HepG2 (cell line): ENCODE data around the gene FGD4. TPM values are rescaled to one million over a fixed set of nuclear protein-coding genes. Genes with fewer than 3 reads are reported as not detected.

Experiments
- ATAC-seq: fragments of 200-7000 bp; cut with Tn5 transposase; 3 replicates; pipeline ENCODE4 v1.9.1; 2020; ENCODE audit warnings: mild to moderate bottlenecking, moderate library complexity
- BruUV-seq: library from RNA; stranded (reverse); fragments of 400-500 nt; replicated peaks from 2 replicates; lab custom pipeline; 2021; lab: Mats Ljungman, UMichigan
- CTCF ChIA-PET: fragments of 300-600 bp; formaldehyde crosslinking; extraction: SDS; loops from one replicate; lab custom pipeline; 2021; ENCODE audit warnings: low total read pairs, inconsistent platforms, low intra/inter-chr PET ratio; lab: Yijun Ruan, JAX
- POLR2A ChIA-PET: fragments of 350-600 bp; sonication (Branson Sonifier 250); formaldehyde crosslinking; loops from one replicate; lab custom pipeline; 2020; ENCODE audit warnings: antibody characterized with exemption, inconsistent platforms; lab: Yijun Ruan, JAX
- DNase-seq: peaks from one replicate; pipeline ENCODE4 v3.0.0-alpha.2; 2015; ENCODE audit warnings: low spot score
- FAIRE-seq: peaks from 3 replicates; lab custom pipeline; 2011; peaks lifted over from hg19 to GRCh38; lab: Jason Lieb, UNC
- H2AFZ ChIP-seq: one replicate; pipeline ENCODE4 v1.6.1; 2011; ENCODE audit warnings: low read length, inconsistent platforms
- H3K27ac ChIP-seq: fragments of 300-600 bp; 3 replicates; pipeline ENCODE4 v1.8.0; 2011; ENCODE audit warnings: mixed run types, mild to moderate bottlenecking, mixed read lengths, low read length, inconsistent platforms; ENCODE audit not compliant: insufficient read depth; ENCODE audit errors: extremely low read length
- H3K27me3 ChIP-seq, 2 experiments: fragments of 200-600 bp in 1 of 2; 2 replicates in 1 of 2; 3 replicates in 1 of 2; pipeline versions ENCODE4 v1.6.0 to v1.8.0; 2011; ENCODE audit warnings: low read length in 2 of 2, mild to moderate bottlenecking in 2 of 2, moderate library complexity in 2 of 2, inconsistent platforms in 1 of 2; ENCODE audit not compliant: insufficient read depth in 2 of 2, control insufficient read depth in 1 of 2
- H3K36me3 ChIP-seq, 2 experiments: fragments of 200-600 bp in 1 of 2; replicated peaks in 1 of 2; 2 replicates in 1 of 2; 3 replicates in 1 of 2; pipeline versions ENCODE4 v1.5.1 to v1.8.0; 2011; ENCODE audit warnings: low read length in 2 of 2, inconsistent platforms in 1 of 2; ENCODE audit not compliant: insufficient read depth in 2 of 2, control insufficient read depth in 1 of 2
- H3K4me1 ChIP-seq: 2 replicates; pipeline ENCODE4 v1.5.1; 2012; ENCODE audit warnings: low read length, inconsistent platforms; ENCODE audit not compliant: insufficient read depth
- H3K4me2 ChIP-seq: 2 replicates; pipeline ENCODE4 v1.6.0; 2011; ENCODE audit warnings: low read depth, low read length, inconsistent platforms
- H3K4me3 ChIP-seq, 3 experiments: fragments of 200-600 bp in 1 of 3; sonication (generic), shearing (Covaris generic) in 1 of 3; replicated peaks in 1 of 3; 2 replicates each; pipeline ENCODE4 v1.5.1; 2011 to 2016; ENCODE audit warnings: low read length in 3 of 3, inconsistent platforms in 2 of 3, low read depth in 2 of 3, mild to moderate bottlenecking in 2 of 3, control low read depth in 1 of 3, mixed read lengths in 1 of 3; ENCODE audit not compliant: insufficient read depth in 1 of 3
- H3K79me2 ChIP-seq: one replicate; pipeline ENCODE4 v1.6.1; 2011; ENCODE audit warnings: low read length, inconsistent platforms; ENCODE audit not compliant: insufficient read depth
- H3K9ac ChIP-seq: 2 replicates; pipeline ENCODE4 v1.6.0; 2011; ENCODE audit warnings: mild to moderate bottlenecking, low read depth, low read length, inconsistent platforms; ENCODE audit not compliant: insufficient read depth
- H3K9me3 ChIP-seq: 2 replicates; pipeline ENCODE4 v1.5.1; 2012; ENCODE audit warnings: mild to moderate bottlenecking, low read length
- H4K20me1 ChIP-seq: 2 replicates; pipeline ENCODE4 v1.6.0; 2011; ENCODE audit warnings: inconsistent platforms, mild to moderate bottlenecking, low read length, moderate library complexity; ENCODE audit not compliant: insufficient read depth
- ASH2L ChIP-seq: fragments of 300-600, 200-600 bp; sonication (generic); IDR thresholded peaks from 2 replicates; pipeline ENCODE4 v1.7.0; 2017; ENCODE audit warnings: low read depth, mild to moderate bottlenecking, moderate library complexity, mixed read lengths, low read length; ENCODE audit not compliant: insufficient read length
- HNRNPLL ChIP-seq: fragments of 200-400 bp; formaldehyde crosslinking; IDR thresholded peaks from 2 replicates; pipeline ENCODE4 v1.6.1; 2017; ENCODE audit warnings: mild to moderate bottlenecking, low read depth, low read length; ENCODE audit not compliant: poor library complexity, severe bottlenecking
- NPAS2 ChIP-seq: sonication (generic); formaldehyde crosslinking; IDR thresholded peaks from 2 replicates; pipeline ENCODE4 v1.8.0; 2022; ENCODE audit warnings: mild to moderate bottlenecking, missing genetic modification reagents, borderline replicate concordance
- NR1H2 ChIP-seq: sonication (generic); formaldehyde crosslinking; IDR thresholded peaks from 2 replicates; pipeline ENCODE4 v1.8.1; 2022; ENCODE audit warnings: low read depth, missing genetic modification reagents, borderline replicate concordance
- PITX1 ChIP-seq: sonication (generic); formaldehyde crosslinking; IDR thresholded peaks from 2 replicates; pipeline ENCODE4 v1.5.1; 2020; ENCODE audit warnings: mild to moderate bottlenecking, missing genetic modification reagents
- SRY ChIP-seq: sonication (generic); formaldehyde crosslinking; IDR thresholded peaks from 2 replicates; pipeline ENCODE4 v1.8.0; 2022; ENCODE audit warnings: mild to moderate bottlenecking, missing genetic modification reagents
- ZNF136 ChIP-seq: sonication (generic); formaldehyde crosslinking; IDR thresholded peaks from 2 replicates; pipeline ENCODE4 v1.8.1; 2022; ENCODE audit warnings: low read depth, mild to moderate bottlenecking, moderate library complexity, missing genetic modification reagents
- ZNF644 ChIP-seq: IDR thresholded peaks from 2 replicates; pipeline ENCODE4 v1.6.1; 2016; ENCODE audit warnings: low read depth
- WGBS: methylation state at CpG from one replicate; pipeline ENCODE4 v1.1.6; 2017; ENCODE audit warnings: low lambda C conversion rate; 5-methylcytosine and 5-hydroxymethylcytosine counted together
- in situ Hi-C: cut with HindIII; loops from 2 replicates; pipeline ENCODE4 v1.10.0; 2017; ENCODE audit warnings: low pct_unique_long_range_greater_than_20kb; ENCODE audit not compliant: extremely low pct_ligation_motif_present
- intact Hi-C: fragments of 100-400 bp; cut with micrococcal nuclease; formaldehyde crosslinking; loops from one replicate; pipeline ENCODE4 v1.10.0; 2022; ENCODE audit not compliant: unreplicated experiment
- polyA plus RNA-seq, 8 experiments: library from polyadenylated mRNA; depleted of rRNA in 3 of 8; stranded (reverse) in 7 of 8; unstranded in 1 of 8; fragments of >200 nt; fragmentation: Illumina TruSeq in 4 of 8; extraction: Trizol in 4 of 8; gene quantifications; 2 replicates each; pipeline versions ENCODE4 v1.2.1 to v1.2.3, GENCODE V29; 2011 to 2016; ENCODE audit warnings: low read depth in 4 of 8, missing spikeins in 1 of 8, mixed read lengths in 1 of 8; ENCODE audit not compliant: insufficient read depth in 1 of 8
- total RNA-seq, 5 experiments: library from RNA; depleted of rRNA; stranded (reverse); fragments of >200 nt; fragmentation: Illumina TruSeq; extraction: Trizol; gene quantifications; 2 replicates each; pipeline ENCODE4 v1.2.3, GENCODE V29; 2016; ENCODE audit warnings: low read depth in 1 of 5
- TF ChIP-seq, protein P1 (sequence below): sonication (generic); formaldehyde crosslinking; IDR thresholded peaks from 2 replicates; pipeline ENCODE4 v1.4.0; 2020; ENCODE audit warnings: missing genetic modification reagents

FGD4 gene
- total and polyA plus RNA-seq, 2 of the 13 experiments (the other 11 are each of a cell fraction or from before 2014, with no cell fraction given) = 4.6 to 6.6 TPM

DNA sequence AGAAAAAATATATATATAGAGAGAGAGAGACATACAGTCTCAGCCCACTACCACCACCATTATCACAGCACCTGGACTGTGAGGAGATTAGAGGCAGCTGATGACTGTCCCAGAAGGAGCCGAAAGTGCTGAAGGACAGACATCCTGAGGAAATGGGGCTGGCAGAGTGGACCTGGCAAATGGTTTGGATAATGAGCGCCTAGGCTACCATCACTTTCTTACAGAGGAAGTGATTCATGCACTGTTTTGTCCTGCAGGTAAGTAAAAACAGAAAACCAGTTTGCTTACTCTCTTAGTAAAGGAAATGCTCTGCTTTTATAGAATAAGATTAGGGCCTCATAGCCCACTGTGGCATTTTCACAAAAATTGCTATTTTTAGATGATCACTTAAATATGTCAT, 251.2 kb downstream of the FGD4 start:
- H3K4me2 ChIP-seq = no peak overlapping the region
- FAIRE-seq (no peak), DNase-seq (no peak), ATAC-seq (no peak)
- no peaks in the 10 kb centered on the region for H3K36me3 ChIP-seq
- 57% methylated on average over 2 of the region's 2 CpGs for WGBS
- ChIA-PET CTCF (no interaction called here), POLR2A (no interaction called here)
- H2AFZ ChIP-seq = no peak overlapping the region
- H3K79me2 ChIP-seq = no peaks in the 10 kb centered on the region
- no peak for TF ChIP-seq HNRNPLL
- TF ChIP-seq, protein P1, sequence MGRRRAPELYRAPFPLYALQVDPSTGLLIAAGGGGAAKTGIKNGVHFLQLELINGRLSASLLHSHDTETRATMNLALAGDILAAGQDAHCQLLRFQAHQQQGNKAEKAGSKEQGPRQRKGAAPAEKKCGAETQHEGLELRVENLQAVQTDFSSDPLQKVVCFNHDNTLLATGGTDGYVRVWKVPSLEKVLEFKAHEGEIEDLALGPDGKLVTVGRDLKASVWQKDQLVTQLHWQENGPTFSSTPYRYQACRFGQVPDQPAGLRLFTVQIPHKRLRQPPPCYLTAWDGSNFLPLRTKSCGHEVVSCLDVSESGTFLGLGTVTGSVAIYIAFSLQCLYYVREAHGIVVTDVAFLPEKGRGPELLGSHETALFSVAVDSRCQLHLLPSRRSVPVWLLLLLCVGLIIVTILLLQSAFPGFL (CRISPR knock-in tag) = no peak
- no peak for TF ChIP-seq PITX1 (CRISPR knock-in tag)
- no peak for TF ChIP-seq NPAS2
- TF ChIP-seq NR1H2 = no peak
- no peak for TF ChIP-seq SRY (CRISPR knock-in tag)
- no peak for TF ChIP-seq ASH2L
- no peak for TF ChIP-seq ZNF644
- TF ChIP-seq ZNF136 (CRISPR knock-in tag) = no peak
- H3K9ac ChIP-seq = no peak overlapping the region
- no TSS peak for BruUV-seq
- no peaks in the 10 kb centered on the region for H4K20me1 ChIP-seq
- intact Hi-C loops (no loop called here), in situ Hi-C loops (loop anchor here (25.0 kb wide), 1 partner anchor 988 kb away; the partner anchor contains the start of gene ETFBKMT)
- peaks cover 29% of the 10 kb centered on the region for H3K4me1 ChIP-seq
- no peaks in the 10 kb centered on the region for H3K9me3 ChIP-seq
- H3K27me3 ChIP-seq = no peaks in the 10 kb centered on the region
- H3K4me3 ChIP-seq = no peak overlapping the region
- H3K27ac ChIP-seq = no peak overlapping the region
